HK-2 (cell line): ENCODE results near the gene COPZ2.
A peak's percentile ranks its signal among the peaks of the same experiment; 100 is the strongest.
"Not testable (repeated sequence)": the region's sequence is repeated elsewhere in the genome, so short reads cannot be mapped to it uniquely, and the experiment has no call there.

Experiments
- DNase-seq: peaks from one replicate; pipeline ENCODE4 v3.0.0-alpha.2; 2018; ENCODE audit not compliant: unreplicated experiment

COPZ2 gene

GRCh38 chr17:48037036-48037837 lies at the start of gene COPZ2:
TSS of gene COPZ2 (minus strand) at chr17:48037797. CDS start at chr17:48037777, 20 bp downstream.
- peak; percentile 65 for DNase-seq

- DNase-seq, result no peak
Measured at GRCh38 chr17:48084932-48085331, 47.3 kb upstream of the COPZ2 start.

- DNase-seq, result no peak
Measured at GRCh38 chr17:48081858-48082257, 44.3 kb upstream of the COPZ2 start.

- not testable (repeated sequence) for DNase-seq
Measured at GRCh38 chr17:48077152-48077551, 39.6 kb upstream of the COPZ2 start.

GRCh38 chr17:48074322-48075081 lies 36.9 kb upstream of the COPZ2 start:
- peak; percentile 60 for DNase-seq

GRCh38 chr17:48073566-48074094 lies 36.0 kb upstream of the COPZ2 start:
- not testable (repeated sequence) for DNase-seq

- not testable (repeated sequence) for DNase-seq
Measured at GRCh38 chr17:48072811-48073210, 35.2 kb upstream of the COPZ2 start.

- DNase-seq, result no peak
Measured at GRCh38 chr17:48071654-48072053, 34.1 kb upstream of the COPZ2 start.

GRCh38 chr17:48070195-48070594 lies 32.6 kb upstream of the COPZ2 start:
- DNase-seq, result no peak

- no peak for DNase-seq
Measured at GRCh38 chr17:48068491-48068961, 30.9 kb upstream of the COPZ2 start.

- not testable (repeated sequence) for DNase-seq
Measured at GRCh38 chr17:48067808-48068207, 30.2 kb upstream of the COPZ2 start.

- DNase-seq, result no peak
Measured at GRCh38 chr17:48067245-48067644, 29.6 kb upstream of the COPZ2 start.

- no peak for DNase-seq
Measured at GRCh38 chr17:48066656-48067055, 29.1 kb upstream of the COPZ2 start.

- DNase-seq, result no peak
Measured at GRCh38 chr17:48066192-48066591, 28.6 kb upstream of the COPZ2 start.

- no peak for DNase-seq
Measured at GRCh38 chr17:48064638-48065037, 27.0 kb upstream of the COPZ2 start.

- DNase-seq, result no peak
Measured at GRCh38 chr17:48062273-48062672, 24.7 kb upstream of the COPZ2 start.

GRCh38 chr17:48060249-48060648 lies 22.7 kb upstream of the COPZ2 start:
- DNase-seq, result no peak

- no peak for DNase-seq
Measured at GRCh38 chr17:48059125-48059668, 21.6 kb upstream of the COPZ2 start.

- DNase-seq, result no peak
Measured at GRCh38 chr17:48058393-48059124, 21.0 kb upstream of the COPZ2 start.

- no peak for DNase-seq
Measured at GRCh38 chr17:48057626-48058025, 20.0 kb upstream of the COPZ2 start.

- no peak for DNase-seq
Measured at GRCh38 chr17:48056879-48057278, 19.3 kb upstream of the COPZ2 start.
